ENCODE data around the gene CA10.
A peak's percentile ranks its signal among the peaks of the same experiment; 100 is the strongest.

Gene CA10

GRCh38 chr17:52148288-52148968 lies 10.1 kb downstream of the CA10 start:
- FAIRE-seq (no peak), DNase-seq (ENCODE audit: extremely low spot score, insufficient read length, low read depth) (no peak)

- DNase-seq (ENCODE audit: extremely low spot score, insufficient read length, low read depth) (no peak), FAIRE-seq (no peak)
Measured at GRCh38 chr17:52147872-52148271, 10.6 kb downstream of the CA10 start.

GRCh38 chr17:52147431-52147830 lies 11.1 kb downstream of the CA10 start:
- FAIRE-seq (no peak), DNase-seq (ENCODE audit: extremely low spot score, insufficient read length, low read depth) (no peak)

GRCh38 chr17:52145476-52145875 lies 13.0 kb downstream of the CA10 start:
- no peak for FAIRE-seq
- no peak for DNase-seq (ENCODE audit: extremely low spot score, insufficient read length, low read depth)

- DNase-seq (ENCODE audit: extremely low spot score, insufficient read length, low read depth) (no peak), FAIRE-seq (no peak)
Measured at GRCh38 chr17:52143542-52143941, 15.0 kb downstream of the CA10 start.

GRCh38 chr17:52140601-52141000 lies 17.9 kb downstream of the CA10 start:
- FAIRE-seq (no peak), DNase-seq (ENCODE audit: extremely low spot score, insufficient read length, low read depth) (no peak)

GRCh38 chr17:52138752-52139151 lies 19.8 kb downstream of the CA10 start:
- no peak for FAIRE-seq

GRCh38 chr17:52138350-52138749 lies 20.2 kb downstream of the CA10 start:
- DNase-seq (ENCODE audit: extremely low spot score, insufficient read length, low read depth) (no peak), FAIRE-seq (no peak)

More at GRCh38 chr17:52138752-52139151, 19.8 kb downstream of the CA10 start:
- DNase-seq (ENCODE audit: extremely low spot score, insufficient read length, low read depth): no peak

GRCh38 chr17:52136166-52136565 lies 22.3 kb downstream of the CA10 start:
- DNase-seq (ENCODE audit: extremely low spot score, insufficient read length, low read depth) (no peak), FAIRE-seq (no peak)

GRCh38 chr17:52134641-52135040 lies 23.9 kb downstream of the CA10 start:
- FAIRE-seq (no peak), DNase-seq (ENCODE audit: extremely low spot score, insufficient read length, low read depth) (no peak)

GRCh38 chr17:52128721-52129120 lies 29.8 kb downstream of the CA10 start:
- DNase-seq (ENCODE audit: extremely low spot score, insufficient read length, low read depth): no peak
- FAIRE-seq: no peak

- FAIRE-seq (no peak), DNase-seq (ENCODE audit: extremely low spot score, insufficient read length, low read depth) (no peak)
Measured at GRCh38 chr17:52124993-52125392, 33.5 kb downstream of the CA10 start.

- DNase-seq (ENCODE audit: extremely low spot score, insufficient read length, low read depth): no peak
- no peak for FAIRE-seq
Measured at GRCh38 chr17:52124561-52124960, 34.0 kb downstream of the CA10 start.

- no peak for DNase-seq (ENCODE audit: extremely low spot score, insufficient read length, low read depth)
- FAIRE-seq: no peak
Measured at GRCh38 chr17:52120465-52120864, 38.0 kb downstream of the CA10 start.

GRCh38 chr17:52110923-52111581 lies 47.5 kb downstream of the CA10 start:
- no peak for FAIRE-seq
- no peak for DNase-seq (ENCODE audit: extremely low spot score, insufficient read length, low read depth)

- DNase-seq (ENCODE audit: extremely low spot score, insufficient read length, low read depth): peak; percentile 9
Measured at GRCh38 chr17:52106638-52107261, 51.8 kb downstream of the CA10 start.

GRCh38 chr17:52106072-52106471 lies 52.4 kb downstream of the CA10 start:
- no peak for DNase-seq (ENCODE audit: extremely low spot score, insufficient read length, low read depth)
- no peak for FAIRE-seq

More at GRCh38 chr17:52106638-52107261, 51.8 kb downstream of the CA10 start:
- peak; percentile 63 for FAIRE-seq

GRCh38 chr17:52105591-52105990 lies 52.9 kb downstream of the CA10 start:
- FAIRE-seq: no peak
- no peak for DNase-seq (ENCODE audit: extremely low spot score, insufficient read length, low read depth)

- FAIRE-seq: no peak
Measured at GRCh38 chr17:52096056-52096455, 62.5 kb downstream of the CA10 start.

GRCh38 chr17:52084176-52084575 lies 74.3 kb downstream of the CA10 start:
- no peak for FAIRE-seq
- no peak for DNase-seq (ENCODE audit: extremely low spot score, insufficient read length, low read depth)

More at GRCh38 chr17:52096056-52096455, 62.5 kb downstream of the CA10 start:
- no peak for DNase-seq (ENCODE audit: extremely low spot score, insufficient read length, low read depth)

GRCh38 chr17:52079496-52079895 lies 79.0 kb downstream of the CA10 start:
- FAIRE-seq (no peak), DNase-seq (ENCODE audit: extremely low spot score, insufficient read length, low read depth) (no peak)

Data from GM18507 (cell line).